DMS114 treated with DMSO at 0.1 percent for 48 hours (cell line): ENCODE data around the gene PTTG1IP2.

Experiments
- DNase-seq: peaks from one replicate; lab custom pipeline; 2025; ENCODE audit not compliant: unreplicated experiment; lab: John Stamatoyannopoulos, UW

Gene PTTG1IP2

DNA sequence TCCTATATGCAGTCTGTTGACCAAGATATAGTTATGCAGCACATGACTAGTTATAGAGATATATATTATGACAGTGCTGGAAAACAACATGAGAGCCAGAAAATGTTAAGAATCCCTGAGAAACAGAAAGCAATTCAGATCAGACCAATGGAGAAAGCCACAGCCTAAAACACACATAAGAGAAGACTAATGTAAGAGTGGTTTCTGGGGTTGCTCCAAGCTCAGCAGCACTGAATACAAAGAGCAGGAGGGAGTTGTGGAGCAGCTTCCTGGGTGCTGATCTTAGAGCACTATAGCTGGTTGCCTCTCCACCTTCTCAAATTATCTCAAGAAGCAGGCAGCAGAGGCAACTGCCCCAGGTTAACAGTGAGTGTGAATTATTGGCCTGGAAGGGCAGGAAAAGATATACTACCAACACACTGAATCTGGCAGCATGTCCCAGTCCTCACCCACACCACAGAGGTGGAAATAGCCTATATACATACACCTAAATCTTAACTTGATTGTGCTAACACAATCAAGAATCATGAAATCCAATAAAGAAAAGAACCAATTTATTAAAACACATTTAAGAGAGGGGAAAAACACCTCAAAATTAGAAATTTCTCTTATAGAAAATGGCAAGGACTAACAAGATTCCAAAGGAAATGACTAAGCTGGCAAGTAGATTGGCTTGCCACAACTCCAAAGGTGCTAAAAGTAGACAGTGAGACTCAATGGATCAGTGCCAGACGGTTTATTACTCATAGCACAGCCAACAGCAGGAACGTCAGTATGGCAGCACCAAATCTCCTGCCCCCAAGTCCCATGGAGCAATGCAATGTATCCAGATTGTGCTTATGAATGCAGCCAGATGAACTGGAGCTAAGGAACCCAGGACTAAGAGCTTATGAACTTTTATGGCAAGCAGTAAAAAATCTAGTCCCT lies 5.1 kb downstream of the PTTG1IP2 start:
- DNase-seq = no peak

DNA sequence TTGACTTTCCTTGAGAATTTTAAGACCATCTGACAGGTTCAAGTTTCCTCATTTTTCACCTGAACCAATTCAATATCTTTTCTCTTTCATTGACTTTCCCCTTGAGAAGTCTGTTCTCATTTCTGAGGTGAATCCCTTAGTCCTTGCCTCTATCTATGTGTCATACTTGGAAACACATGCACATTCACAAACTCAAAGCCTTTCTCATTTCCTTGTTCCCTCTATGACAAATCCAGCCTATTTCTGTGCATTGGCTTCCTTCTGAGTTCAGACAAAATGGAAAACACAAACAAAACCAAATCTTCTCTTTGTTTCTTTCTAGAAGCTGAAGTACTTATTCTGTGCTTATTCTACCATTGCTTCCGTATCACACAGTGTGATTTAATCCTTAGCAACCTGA lies 13.8 kb downstream of the PTTG1IP2 start:
- no peak for DNase-seq

DNA sequence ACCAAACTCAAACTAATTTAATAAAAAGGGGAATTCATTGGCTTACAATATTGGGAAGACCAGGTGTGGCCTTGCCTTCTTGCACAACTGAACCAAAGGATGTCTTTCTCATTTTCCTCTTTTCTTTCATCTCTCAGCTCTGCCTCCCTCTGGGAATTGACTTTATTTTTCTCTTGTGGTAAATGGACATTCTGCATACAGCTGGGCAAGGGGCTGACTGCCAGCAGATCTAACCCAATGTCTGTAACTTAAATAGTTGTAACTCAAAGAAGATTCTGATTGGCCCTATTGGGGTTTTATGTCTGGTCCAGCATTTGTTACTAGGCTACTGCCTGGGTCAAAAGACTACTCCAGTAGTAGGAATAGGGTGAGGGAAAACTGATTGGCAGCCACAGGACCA lies 15.3 kb downstream of the PTTG1IP2 start:
- DNase-seq = no peak

DNA sequence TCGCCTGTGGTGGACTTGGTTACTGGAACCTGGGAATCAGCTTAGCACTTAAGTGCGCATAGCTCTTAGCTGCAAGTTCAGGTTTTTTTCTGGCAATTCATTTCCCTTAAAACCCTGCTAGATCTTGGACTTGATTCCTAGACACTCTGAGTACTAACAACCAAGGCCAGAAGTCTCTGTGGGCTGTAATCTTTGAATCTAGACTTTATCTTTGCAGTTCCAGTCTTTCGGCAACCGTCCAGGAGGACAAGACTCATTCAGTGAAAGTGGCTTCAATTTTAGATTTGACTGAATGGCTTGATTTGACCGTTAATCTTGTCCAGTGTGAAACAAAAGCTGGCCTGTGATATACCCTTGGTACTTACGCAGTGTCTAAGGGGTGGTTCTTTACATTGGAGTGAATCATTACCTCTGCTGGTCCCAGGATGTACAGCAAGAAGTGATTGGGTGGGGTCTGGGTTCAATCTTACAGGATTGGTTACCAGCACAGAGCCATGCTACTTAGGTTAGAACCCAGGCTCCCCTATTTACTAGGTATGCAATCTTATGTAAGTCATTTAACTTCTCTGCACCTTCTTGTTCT lies 16.4 kb downstream of the PTTG1IP2 start:
- no peak for DNase-seq

DNA sequence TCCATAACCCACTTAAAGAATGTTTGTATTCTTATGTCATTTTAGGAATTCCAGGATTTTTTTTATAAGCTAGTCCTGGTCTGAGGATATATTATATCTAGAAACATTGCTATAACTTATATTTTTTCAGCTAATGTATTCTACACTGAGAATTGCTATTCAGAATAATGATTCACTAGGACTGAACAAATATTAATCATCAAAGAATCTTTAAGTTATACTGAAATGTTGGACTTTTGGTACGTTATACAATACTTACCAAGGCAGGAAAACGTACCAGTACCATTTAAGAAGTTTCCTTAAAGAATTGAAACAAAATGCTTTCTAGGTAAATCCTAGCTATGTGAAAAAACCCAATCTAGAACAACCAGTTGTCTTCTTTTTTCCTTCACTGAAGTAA lies 18.4 kb downstream of the PTTG1IP2 start:
- DNase-seq = no peak

DNA sequence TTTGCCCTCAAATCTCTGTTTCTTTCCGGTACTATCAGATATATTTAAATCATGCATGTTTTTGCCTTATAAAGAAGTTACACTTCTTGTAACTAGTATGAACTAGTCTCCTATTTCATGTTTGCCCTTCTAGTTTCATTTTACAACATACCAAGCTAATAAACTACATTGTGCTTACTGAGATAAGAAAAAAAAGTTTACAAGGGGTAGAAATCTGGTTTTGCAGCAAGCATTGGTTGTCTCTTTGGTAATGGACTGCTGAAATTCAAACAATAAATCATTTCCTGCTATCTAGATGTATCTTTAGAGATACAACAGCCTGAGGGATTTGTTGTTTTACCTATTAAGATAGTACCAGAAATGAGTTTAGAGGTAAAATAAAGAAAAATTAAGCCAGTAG lies 18.8 kb downstream of the PTTG1IP2 start:
- DNase-seq = no peak

DNA sequence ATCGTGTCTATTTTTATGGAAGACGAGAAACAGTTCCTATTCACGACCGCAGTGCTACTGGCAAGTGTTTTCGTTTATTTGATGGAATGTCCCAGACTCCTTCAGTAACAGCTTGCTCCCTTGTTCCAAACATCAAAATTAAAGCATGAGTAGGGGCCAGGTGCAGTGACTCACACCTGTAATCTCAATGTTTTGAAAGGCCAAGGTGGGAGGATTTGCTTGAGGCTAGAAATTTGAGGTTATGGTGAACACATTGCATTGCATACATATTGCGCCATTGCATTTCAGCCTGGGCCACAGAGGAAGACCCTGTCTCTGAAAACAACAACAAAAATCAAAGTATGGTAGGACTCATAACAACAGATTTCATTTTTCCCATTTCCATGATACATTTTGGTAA lies 22.8 kb downstream of the PTTG1IP2 start:
- no peak for DNase-seq

DNA sequence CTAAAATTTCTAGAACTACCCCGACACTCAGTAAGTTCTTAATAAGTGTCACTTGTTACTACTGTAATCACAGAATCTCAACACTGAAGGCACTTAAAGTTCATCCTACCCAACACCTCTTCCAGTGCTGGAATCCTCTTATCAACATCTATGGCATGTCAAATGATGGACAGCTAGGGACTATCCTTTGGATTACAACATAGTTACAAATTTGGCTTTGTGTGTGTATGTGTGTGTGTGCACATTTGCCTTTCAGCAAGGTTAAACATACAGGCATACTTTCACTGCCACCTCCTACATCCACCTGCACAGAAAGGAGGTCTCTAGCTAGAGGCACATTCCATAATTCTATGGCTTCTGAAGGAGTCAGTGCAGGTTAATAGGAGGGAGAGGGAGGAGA lies 25.8 kb downstream of the PTTG1IP2 start:
- no peak for DNase-seq

DNA sequence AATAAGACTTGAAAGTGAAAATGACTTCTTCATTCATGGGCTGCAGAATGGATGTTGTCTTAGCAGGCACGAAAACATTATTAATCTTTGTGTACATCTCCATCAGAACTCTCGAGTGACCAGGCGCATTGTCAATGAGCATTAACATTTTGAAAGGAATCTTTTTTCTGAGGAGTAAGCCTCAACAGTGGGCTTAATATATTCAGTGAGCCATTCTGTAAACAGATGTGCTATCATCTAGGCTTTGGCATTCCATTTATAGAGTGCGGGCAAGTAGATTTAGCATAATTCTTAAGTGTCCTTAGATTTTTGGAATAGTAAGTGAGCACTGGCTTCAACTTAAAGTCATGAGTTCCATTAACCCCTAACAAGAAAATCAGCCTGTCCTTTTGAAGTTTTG lies 33.1 kb downstream of the PTTG1IP2 start:
- DNase-seq = no peak

DNA sequence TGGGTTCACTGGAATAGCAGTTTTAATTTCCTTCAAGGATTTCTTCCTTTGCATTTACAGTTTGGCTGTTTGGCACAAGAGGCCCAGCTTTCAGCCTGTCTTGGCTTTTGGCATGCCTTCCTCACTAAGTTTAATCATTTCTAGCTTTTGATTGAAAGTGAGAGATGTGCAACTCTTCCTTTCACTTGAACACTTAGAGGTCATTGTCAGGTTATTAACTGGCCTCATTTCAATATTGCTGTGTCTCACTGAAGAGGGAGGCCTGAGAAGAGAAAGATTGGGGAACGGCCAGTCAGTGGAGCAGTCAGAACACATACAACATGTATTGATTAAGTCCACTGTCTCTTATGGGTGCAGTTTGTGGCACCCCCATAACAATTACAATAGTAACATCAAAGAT lies 33.9 kb downstream of the PTTG1IP2 start:
- no peak for DNase-seq

DNA sequence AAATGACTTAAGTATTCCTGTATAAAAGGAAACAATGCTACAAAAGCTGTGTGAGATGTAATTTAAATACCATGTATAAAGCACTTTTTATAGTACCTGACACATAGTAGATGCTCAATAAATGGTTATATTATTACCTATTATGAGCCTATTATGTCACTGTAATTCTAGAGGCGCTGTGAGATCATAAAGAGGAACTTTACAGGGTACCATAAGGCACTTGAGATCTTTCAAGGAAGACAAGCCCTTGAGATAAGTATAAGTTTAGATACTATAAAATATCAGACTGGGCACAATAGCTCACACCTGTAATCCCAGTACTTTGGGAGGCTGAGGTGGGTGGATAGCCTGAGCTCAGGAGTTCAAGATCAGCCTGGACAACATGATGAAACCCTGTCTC lies 38.3 kb downstream of the PTTG1IP2 start:
- DNase-seq = no peak

DNA sequence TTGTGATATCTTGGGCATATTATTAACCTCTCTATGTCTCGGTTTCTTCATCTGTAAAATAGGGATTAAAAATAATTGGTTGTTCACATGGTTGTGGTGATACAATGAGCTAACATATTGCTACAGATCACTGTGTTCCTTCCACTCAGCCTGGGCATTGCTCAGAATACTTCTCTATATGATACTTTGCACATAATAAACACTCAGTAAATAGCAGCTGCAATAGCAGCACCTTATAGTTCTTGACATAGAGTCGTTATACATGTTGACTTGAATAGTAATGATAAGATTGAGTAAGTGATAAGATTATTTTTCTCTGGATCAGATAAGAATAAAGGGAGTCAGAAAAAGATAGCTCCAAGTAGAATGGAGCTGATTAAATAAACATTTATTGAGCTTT lies 42.3 kb downstream of the PTTG1IP2 start:
- DNase-seq = no peak

DNA sequence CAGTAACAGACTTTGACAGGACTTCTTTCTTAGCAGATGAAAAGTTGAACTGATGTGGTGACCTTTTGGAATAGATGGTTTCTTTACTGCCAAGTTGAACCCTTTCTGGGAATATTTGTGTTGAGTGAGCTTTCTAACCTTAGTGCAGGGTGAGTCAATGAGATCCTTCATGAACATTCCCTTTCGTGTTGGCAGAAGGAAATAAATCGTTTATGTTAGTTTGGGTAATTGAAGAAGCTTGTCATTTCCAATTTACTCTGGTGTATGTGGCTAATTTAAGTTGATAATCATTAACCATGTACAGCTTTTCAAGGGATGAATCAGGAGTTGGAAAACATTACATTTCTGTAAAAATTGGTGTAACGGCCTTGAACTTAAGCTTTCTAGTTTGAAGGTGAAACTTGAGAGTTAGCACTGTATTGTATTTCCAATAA lies 43.4 kb downstream of the PTTG1IP2 start:
- no peak for DNase-seq

DNA sequence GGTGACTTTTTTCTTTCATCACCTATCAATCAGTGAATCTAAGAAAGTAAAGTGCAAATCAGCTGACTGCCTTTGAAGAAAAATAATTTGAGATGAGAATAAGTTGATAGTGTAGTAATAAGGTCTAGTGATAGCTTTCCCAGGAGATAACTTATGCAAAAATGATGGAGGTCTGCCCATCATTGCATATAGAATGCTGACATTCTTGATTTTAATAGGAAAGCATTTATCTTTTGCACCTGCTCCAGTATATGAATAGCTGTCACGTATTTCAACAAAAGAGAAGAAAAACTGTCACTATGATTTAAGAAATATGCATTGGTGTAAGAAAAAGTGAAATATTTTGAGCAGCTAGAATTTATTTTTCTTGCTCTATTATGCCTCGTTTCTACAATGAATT lies 46.8 kb downstream of the PTTG1IP2 start:
- no peak for DNase-seq

DNA sequence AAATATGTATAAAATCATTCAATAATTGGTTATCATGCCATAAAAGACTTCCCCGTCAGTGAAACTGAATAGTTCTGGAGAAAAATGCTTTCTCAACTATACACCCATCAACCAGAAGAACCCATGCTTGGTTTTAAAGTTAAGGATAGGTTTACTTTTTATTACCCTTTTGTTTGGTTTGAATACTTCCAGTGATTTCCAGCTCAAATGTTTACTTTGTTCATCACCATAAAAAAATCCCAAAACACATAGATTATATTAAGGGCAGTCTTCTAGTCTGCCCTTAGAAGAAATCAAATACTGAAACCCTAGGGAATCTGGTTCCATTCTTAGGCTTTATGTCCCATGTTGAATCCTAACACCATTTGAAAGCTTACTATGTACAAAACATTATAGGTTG lies 49.2 kb downstream of the PTTG1IP2 start:
- no peak for DNase-seq

DNA sequence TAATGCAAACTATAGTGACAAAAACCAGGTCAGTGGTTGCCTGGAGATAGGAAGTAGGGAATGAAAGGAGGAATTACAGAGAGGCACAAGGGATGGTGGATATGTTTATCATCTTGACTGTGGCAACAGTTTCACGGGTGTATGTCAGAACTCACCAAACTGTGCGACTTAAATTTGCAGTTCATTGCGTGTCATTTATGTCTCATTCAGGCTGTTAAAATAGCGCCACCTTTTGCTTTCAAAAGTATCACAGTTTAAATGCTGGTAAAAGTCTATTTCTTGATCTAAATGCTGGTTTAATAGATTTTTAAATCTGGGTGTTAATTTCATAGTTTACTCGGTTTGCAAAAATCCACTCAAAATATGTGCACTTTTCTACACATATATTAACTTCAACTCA lies 51.0 kb downstream of the PTTG1IP2 start:
- DNase-seq = no peak

DNA sequence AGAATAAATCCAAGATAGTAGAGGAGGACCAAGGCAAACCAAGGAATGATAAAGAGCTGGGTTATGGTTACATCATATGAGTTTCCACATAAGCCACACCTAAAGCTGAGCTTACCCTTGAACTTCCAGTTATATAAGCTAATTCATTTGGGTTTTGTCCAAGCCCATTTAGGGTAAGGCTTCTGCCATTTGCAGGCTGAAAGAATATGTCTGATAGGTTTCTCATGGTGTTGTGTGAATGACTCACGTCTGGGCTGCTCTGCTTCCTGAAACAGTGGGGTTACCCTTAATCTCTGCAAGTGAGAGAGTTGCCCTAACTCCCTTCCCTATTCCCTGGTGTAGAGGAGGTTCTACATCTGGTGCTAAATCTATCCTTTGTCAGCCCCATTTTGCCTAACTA lies 60.8 kb downstream of the PTTG1IP2 start:
- no peak for DNase-seq

DNA sequence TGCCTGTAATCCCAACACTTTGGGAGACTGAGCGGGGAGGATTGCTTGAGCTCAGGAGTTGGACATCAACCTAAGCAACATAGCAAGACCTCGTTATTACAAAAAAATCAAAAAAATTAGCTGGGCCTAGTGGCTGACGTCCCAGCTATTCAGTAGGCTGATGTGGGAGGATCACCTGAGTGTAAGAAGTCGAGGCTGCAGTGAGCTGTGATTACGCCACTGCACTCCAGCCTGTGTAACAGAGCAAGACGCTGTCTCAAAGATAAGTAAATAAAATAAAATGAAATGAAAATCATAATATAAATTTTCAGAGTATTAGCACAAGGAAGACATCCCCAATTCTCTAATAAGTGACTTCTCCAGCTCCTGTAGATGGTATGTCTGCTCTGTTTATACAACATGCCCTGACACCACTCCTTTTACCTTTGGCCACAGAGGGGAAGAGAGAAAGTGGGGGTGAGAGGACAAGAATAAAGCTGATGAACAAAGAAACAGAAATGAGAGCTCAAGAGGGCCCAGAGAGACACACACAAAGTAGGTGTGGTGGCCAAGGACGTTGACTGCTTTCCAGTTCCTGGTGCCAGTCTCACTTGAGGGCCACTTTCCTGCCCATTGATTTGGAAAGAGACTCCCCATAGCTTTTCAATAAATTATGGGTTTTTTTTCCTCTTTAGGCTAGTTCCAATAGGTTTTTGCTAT lies 62.9 kb downstream of the PTTG1IP2 start:
- DNase-seq = no peak

DNA sequence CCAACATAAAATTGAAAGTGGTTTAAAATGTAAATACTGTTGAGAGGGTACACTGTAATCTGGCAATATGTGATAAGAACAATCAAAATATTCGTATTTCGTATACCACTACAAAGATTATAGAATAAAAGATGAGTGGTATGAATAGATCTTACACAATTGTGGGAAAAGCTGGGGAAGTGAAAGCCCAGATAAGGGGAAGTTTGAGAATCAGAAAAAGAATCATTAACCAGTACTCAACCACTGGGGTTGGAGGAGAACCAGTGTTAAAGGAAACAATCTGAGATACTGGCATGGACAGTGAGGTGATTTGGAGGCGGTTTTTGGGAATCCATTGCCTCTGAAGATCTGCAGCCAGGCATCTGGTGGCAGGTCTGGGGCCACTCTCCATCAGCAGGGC lies 67.0 kb downstream of the PTTG1IP2 start:
- DNase-seq = no peak

DNA sequence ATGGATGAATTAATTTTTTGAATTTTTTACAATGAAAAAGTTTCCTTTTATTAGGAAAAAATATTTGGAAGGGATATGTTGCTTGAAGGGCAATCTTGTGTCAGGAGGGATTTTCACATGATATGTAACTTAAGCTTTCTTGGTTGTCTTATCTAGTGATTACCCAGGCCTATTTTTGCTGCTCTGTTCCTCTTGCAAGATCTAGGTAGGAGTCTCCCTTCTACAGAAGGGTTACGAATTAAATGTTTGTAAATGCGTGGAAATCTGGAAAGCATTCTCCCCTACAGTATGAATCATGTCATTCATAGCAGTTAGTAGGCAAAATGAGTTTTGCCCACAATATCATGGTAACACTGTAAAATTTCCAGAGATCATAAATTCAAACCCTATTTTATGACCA lies 69.0 kb downstream of the PTTG1IP2 start:
- DNase-seq = no peak

DNA sequence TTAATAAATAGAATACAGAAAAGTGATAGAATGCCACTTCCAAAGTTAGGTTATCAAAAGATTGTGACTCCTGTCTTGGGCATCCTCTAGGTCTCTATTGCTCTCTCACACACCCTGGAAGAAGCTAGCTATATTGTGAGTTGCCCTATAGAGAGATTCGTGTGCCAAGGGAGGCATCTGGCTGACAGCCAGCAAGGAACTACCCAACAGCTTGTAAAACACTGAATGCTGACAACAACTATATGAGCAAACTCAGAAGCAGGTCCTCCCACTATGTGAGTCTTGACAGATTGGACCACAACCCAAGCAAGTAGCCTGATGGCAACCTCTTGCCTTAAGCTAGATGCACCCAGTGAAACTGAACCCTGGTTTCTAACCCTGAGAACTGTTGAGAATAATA lies 71.0 kb downstream of the PTTG1IP2 start:
- DNase-seq = no peak

DNA sequence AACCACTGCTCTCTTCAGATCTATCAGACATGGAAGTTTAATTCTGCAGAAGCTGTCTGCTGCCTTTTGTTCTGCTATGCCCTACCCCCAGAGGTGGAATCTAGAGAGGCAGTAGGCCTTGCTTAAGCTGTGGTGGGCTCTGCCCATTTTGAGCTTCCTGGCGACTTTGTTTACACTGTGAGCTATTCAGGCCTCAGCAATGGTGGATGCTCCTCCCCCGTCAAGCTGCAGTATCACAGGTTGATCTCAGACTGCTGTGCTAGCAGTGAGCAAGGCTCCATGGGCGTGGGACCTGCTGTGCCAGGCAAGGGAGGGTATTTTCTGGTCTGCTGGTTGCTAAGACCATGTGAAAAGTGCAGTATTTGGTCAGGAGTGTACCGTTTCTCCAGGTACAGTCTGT lies 81.6 kb downstream of the PTTG1IP2 start:
- DNase-seq = no peak
